Measurements from ENCODE around the gene TBC1D2B.
"Not testable (repeated sequence)": the region's sequence is repeated elsewhere in the genome, so short reads cannot be mapped to it uniquely, and the experiment has no call there.

DNA sequence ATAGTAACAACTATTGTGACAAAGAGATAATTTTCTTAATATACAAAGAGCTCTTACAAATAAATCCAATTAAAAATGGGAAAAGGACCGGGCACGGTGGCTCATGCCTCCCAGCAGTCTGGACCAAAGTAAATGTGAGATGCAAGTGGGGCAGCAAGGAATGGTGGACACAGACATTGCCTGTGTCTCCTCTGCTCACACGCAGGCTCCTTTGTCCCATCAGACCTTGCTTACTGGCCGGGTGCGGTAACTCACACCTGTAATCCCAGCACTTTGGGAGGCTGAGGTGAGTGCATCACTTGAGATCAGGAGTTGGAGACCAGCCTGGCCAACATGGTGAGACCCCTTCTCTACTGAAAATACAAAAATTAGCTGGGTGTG is 110.3 kb downstream of the TBC1D2B start:
- not testable (repeated sequence) for TF ChIP-seq EZH2 (IDR thresholded peaks at IDR 0.05; ENCODE audit: borderline replicate concordance)
- TF ChIP-seq, protein P1, sequence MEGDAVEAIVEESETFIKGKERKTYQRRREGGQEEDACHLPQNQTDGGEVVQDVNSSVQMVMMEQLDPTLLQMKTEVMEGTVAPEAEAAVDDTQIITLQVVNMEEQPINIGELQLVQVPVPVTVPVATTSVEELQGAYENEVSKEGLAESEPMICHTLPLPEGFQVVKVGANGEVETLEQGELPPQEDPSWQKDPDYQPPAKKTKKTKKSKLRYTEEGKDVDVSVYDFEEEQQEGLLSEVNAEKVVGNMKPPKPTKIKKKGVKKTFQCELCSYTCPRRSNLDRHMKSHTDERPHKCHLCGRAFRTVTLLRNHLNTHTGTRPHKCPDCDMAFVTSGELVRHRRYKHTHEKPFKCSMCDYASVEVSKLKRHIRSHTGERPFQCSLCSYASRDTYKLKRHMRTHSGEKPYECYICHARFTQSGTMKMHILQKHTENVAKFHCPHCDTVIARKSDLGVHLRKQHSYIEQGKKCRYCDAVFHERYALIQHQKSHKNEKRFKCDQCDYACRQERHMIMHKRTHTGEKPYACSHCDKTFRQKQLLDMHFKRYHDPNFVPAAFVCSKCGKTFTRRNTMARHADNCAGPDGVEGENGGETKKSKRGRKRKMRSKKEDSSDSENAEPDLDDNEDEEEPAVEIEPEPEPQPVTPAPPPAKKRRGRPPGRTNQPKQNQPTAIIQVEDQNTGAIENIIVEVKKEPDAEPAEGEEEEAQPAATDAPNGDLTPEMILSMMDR (IDR thresholded peaks at IDR 0.05; ENCODE audit: poor library complexity), result not testable (repeated sequence)
